ENCODE results near the gene AKT1S1. TPM values are rescaled to one million over a fixed set of nuclear protein-coding genes. Genes with fewer than 3 reads are reported as not detected.

Gene AKT1S1
- total RNA-seq, 1 donor from 2014 or later: 33.5 TPM

GRCh38 chr19:49882643-49883042 lies 5.5 kb upstream of the AKT1S1 start:
- Mint-ChIP-seq H3K4me1 (peaks cover 12% of the 10 kb centered on the region), H3K27ac (no peak overlapping the region), H3K9me3 (no peaks in the 10 kb centered on the region), H3K4me3 (no peak overlapping the region), H3K27me3 (no peaks in the 10 kb centered on the region), H3K36me3 (ENCODE audit: low read depth) (peaks cover 54% of the 10 kb centered on the region)
- no peak for DNase-seq
- intact Hi-C loops (cut with micrococcal nuclease): no loop called here

- Mint-ChIP-seq H3K9me3 (no peaks in the 10 kb centered on the region), H3K27ac (no peak overlapping the region), H3K27me3 (no peaks in the 10 kb centered on the region), H3K4me3 (no peak overlapping the region), H3K36me3 (ENCODE audit: low read depth) (peaks cover 54% of the 10 kb centered on the region), H3K4me1 (peaks cover 12% of the 10 kb centered on the region)
- DNase-seq: no peak
- intact Hi-C loops (cut with micrococcal nuclease): no loop called here
These were observed 4.7 kb upstream of the AKT1S1 start for GRCh38 chr19:49881672-49882394.

GRCh38 chr19:49881186-49881585 lies 4.0 kb upstream of the AKT1S1 start:
- Mint-ChIP-seq H3K9me3 (no peaks in the 10 kb centered on the region), H3K36me3 (ENCODE audit: low read depth) (peaks cover 50% of the 10 kb centered on the region), H3K27me3 (no peaks in the 10 kb centered on the region), H3K27ac (no peak overlapping the region), H3K4me3 (no peak overlapping the region), H3K4me1 (peaks cover 12% of the 10 kb centered on the region)
- intact Hi-C loops (cut with micrococcal nuclease): no loop called here
- DNase-seq: no peak

- Mint-ChIP-seq H3K36me3 (ENCODE audit: low read depth) (peaks cover 47% of the 10 kb centered on the region), H3K27me3 (no peaks in the 10 kb centered on the region), H3K27ac (no peak overlapping the region), H3K4me1 (peaks cover 18% of the 10 kb centered on the region), H3K9me3 (no peaks in the 10 kb centered on the region), H3K4me3 (no peak overlapping the region)
- no peak for DNase-seq
- intact Hi-C loops (cut with micrococcal nuclease): no loop called here
These were observed 3.2 kb upstream of the AKT1S1 start for GRCh38 chr19:49880162-49880869.

DNA sequence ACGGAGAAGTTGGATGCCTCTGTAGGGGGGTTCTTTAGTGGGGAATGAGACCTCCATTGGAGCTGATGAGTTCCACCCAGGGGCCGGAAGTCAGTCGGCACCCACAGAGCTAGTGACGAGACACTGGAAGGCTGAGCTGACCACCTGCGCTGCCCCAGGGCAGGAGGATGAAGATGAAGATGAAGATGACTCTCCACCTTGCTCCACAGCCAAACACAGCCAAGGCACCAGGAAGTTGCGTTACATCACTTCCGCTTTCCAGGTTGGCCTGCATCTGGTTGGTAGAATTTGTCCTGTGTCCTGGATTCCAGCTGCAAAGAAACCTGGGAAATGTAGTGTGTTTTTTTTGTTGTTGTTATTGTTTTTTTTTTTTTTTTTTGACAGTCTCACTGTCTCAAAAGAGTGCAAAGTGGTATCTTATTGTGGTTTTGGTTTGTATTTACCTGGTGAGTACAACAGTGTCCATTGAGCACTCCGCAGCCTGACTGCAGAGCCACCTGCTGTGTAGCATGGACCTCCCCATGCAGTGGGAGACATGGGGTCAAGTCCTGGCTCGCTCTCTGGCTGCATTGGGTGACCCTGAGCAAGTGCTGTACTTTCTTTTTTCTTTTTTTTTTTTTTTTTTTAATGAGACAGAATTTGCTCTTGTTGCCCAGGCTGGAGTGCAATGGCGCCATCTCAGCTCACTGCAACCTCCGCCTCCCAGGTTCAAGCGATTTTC lies 2.2 kb upstream of the AKT1S1 start:
- Mint-ChIP-seq H3K9me3 (no peaks in the 10 kb centered on the region), H3K27me3 (no peaks in the 10 kb centered on the region), H3K4me3 (no peak overlapping the region), H3K4me1 (peaks cover 21% of the 10 kb centered on the region), H3K27ac (no peak overlapping the region), H3K36me3 (ENCODE audit: low read depth) (peaks cover 39% of the 10 kb centered on the region)
- DNase-seq: peak; percentile 74
- intact Hi-C loops (cut with micrococcal nuclease): loop anchor here (5.0 to 10.0 kb wide), 2 partner anchors 105 to 1242 kb away; partner anchors contain the start of gene DBP

- Mint-ChIP-seq H3K4me1 (peaks cover 21% of the 10 kb centered on the region), H3K36me3 (ENCODE audit: low read depth) (peaks cover 35% of the 10 kb centered on the region), H3K4me3 (no peak overlapping the region), H3K27me3 (no peaks in the 10 kb centered on the region), H3K27ac (no peak overlapping the region), H3K9me3 (no peaks in the 10 kb centered on the region)
- DNase-seq: peak; percentile 63
- intact Hi-C loops (cut with micrococcal nuclease): loop anchor here (5.0 to 10.0 kb wide), 2 partner anchors 106 to 1241 kb away; partner anchors contain the start of gene DBP
These were observed 1.6 kb upstream of the AKT1S1 start for GRCh38 chr19:49878744-49879070.

GRCh38 chr19:49877879-49878743 lies 956 bp upstream of the AKT1S1 start:
- DNase-seq: peak; percentile 100
- H3K9me3 Mint-ChIP-seq: no peaks in the 10 kb centered on the region
- peaks cover 30% of the 10 kb centered on the region for H3K36me3 Mint-ChIP-seq (ENCODE audit: low read depth)
- H3K4me3 Mint-ChIP-seq: no peak overlapping the region
- no peak overlapping the region for H3K27ac Mint-ChIP-seq
- H3K4me1 Mint-ChIP-seq: peaks cover 21% of the 10 kb centered on the region
- no peaks in the 10 kb centered on the region for H3K27me3 Mint-ChIP-seq
- intact Hi-C loops (cut with micrococcal nuclease): loop anchor here (1.0 to 10.0 kb wide), 10 partner anchors 9 to 1241 kb away; partner anchors contain the start of genes ATF5, DBP, FUZ and NUP62

GRCh38 chr19:49876422-49877019 lies 634 bp downstream of the AKT1S1 start:
- Mint-ChIP-seq H3K9me3 (no peaks in the 10 kb centered on the region), H3K27me3 (no peaks in the 10 kb centered on the region), H3K27ac (no peak overlapping the region), H3K4me1 (peaks cover 29% of the 10 kb centered on the region), H3K4me3 (no peak overlapping the region), H3K36me3 (ENCODE audit: low read depth) (peaks cover 23% of the 10 kb centered on the region)
- peak; percentile 100 for DNase-seq
- intact Hi-C loops (cut with micrococcal nuclease): loop anchor here (1.0 to 10.0 kb wide), 13 partner anchors 7 to 1239 kb away; partner anchors contain the start of genes ATF5, DBP, FUZ and NUP62

GRCh38 chr19:49875857-49876421 lies 1.2 kb downstream of the AKT1S1 start:
- Mint-ChIP-seq H3K36me3 (ENCODE audit: low read depth) (peaks cover 20% of the 10 kb centered on the region), H3K4me3 (no peak overlapping the region), H3K27ac (no peak overlapping the region), H3K9me3 (no peaks in the 10 kb centered on the region), H3K27me3 (no peaks in the 10 kb centered on the region), H3K4me1 (peaks cover 29% of the 10 kb centered on the region)
- intact Hi-C loops (cut with micrococcal nuclease): loop anchor here (1.0 to 10.0 kb wide), 6 partner anchors 26 to 1239 kb away; partner anchors contain the start of genes DBP, RPS11 and RRAS
- peak; percentile 91 for DNase-seq

DNA sequence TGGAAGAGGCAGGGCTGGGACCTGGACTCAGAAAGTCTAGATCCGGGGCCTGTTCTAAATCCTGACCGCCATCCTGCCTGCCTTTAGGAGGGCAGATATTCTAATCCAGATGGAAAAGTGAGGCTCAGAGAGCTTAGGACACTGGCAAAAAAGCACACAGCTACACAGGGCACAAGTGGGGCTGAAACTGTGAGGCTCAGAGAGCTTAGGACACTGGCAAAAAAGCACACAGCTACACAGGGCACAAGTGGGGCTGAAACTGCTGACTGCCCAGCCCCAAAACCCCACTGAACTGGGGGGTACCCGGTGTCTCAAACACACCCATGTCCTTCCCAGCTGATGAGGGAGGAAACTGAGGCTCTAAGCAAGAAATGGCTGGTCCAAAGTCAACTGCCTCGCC lies 2.0 kb downstream of the AKT1S1 start:
- H3K27ac Mint-ChIP-seq: peak overlapping the region; percentile 65
- peaks cover 33% of the 10 kb centered on the region for H3K4me1 Mint-ChIP-seq
- no peak for DNase-seq
- no peak overlapping the region for H3K4me3 Mint-ChIP-seq
- no peaks in the 10 kb centered on the region for H3K27me3 Mint-ChIP-seq
- intact Hi-C loops (cut with micrococcal nuclease): loop anchor here (5.0 to 10.0 kb wide), 2 partner anchors 110 to 1238 kb away; partner anchors contain the start of gene DBP
- no peaks in the 10 kb centered on the region for H3K9me3 Mint-ChIP-seq
- peaks cover 14% of the 10 kb centered on the region for H3K36me3 Mint-ChIP-seq (ENCODE audit: low read depth)

DNA sequence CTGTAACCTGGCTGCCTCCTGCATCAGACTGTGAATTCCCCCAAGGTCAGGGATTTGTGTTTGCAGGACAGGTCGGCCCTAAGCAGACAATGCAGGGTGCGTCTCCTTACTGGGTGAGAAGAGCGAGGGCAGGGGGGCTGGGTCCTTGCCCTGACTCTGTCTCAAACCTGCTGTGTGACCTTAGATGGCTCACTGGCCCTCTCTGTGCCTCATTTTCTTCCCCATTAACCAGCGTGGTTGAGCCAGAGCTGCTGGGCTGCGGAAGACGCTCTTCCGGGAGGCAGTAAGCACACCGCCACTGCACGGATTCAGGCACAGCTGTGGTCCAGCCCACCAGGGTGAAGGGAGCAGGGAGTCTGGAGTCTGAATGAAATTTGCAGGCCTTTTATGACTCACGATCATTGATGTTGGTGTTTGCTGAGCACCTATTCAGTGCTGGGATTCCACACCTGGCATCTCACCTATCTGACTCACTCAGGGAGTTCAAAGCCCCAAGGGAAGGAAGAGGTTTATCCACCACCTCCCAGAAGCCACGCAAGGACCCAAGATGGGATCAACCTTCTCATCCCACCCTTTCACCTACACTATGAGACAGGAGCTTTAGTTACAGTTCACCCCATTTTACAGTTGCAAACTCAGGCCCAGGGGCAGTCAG lies 2.5 kb downstream of the AKT1S1 start:
- Mint-ChIP-seq H3K27ac (peak overlapping the region; percentile 65), H3K36me3 (ENCODE audit: low read depth) (peaks cover 12% of the 10 kb centered on the region), H3K4me3 (no peak overlapping the region), H3K9me3 (no peaks in the 10 kb centered on the region), H3K4me1 (peaks cover 34% of the 10 kb centered on the region), H3K27me3 (no peaks in the 10 kb centered on the region)
- no peak for DNase-seq
- intact Hi-C loops (cut with micrococcal nuclease): loop anchor here (5.0 to 10.0 kb wide), 2 partner anchors 110 to 1237 kb away; partner anchors contain the start of gene DBP

DNA sequence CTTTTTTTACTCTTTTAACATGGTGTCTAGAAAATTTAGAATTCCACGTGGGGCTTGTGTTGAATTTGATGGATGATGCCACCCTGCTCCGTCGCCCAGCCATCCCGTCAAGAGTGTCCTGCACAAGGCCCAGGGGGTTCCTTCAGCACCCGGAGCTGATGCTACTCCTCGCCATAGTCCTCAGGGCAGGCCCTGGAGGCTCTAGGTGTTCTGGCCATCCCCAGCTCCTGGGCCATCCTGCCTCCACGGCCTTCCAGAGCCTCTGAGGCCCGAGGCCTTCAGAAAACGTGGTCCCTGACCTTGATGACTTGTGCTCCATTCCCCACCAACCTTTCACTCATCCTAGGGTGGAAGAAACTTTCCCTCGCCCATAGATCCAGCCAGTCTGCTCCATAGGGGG lies 3.3 kb downstream of the AKT1S1 start:
- intact Hi-C loops (cut with micrococcal nuclease): loop anchor here (10.0 kb wide), 1 partner anchor 111 kb away; no protein-coding TSS in a partner anchor
- peaks cover 8% of the 10 kb centered on the region for H3K36me3 Mint-ChIP-seq (ENCODE audit: low read depth)

More for the DNA sequence above, 3.3 kb downstream of the AKT1S1 start:
- Mint-ChIP-seq H3K27me3 (no peaks in the 10 kb centered on the region), H3K9me3 (no peaks in the 10 kb centered on the region), H3K4me1 (peaks cover 31% of the 10 kb centered on the region), H3K27ac (no peak overlapping the region), H3K4me3 (no peak overlapping the region)
- DNase-seq: no peak
